ENCODE measurements around the gene PCDH9. TPM values are rescaled to one million over a fixed set of nuclear protein-coding genes. Genes with fewer than 3 reads are reported as not detected.

PCDH9 gene
- total RNA-seq, 4 donors from 2014 or later, result 0.57 to 1.7 (median 0.97) TPM

DNA sequence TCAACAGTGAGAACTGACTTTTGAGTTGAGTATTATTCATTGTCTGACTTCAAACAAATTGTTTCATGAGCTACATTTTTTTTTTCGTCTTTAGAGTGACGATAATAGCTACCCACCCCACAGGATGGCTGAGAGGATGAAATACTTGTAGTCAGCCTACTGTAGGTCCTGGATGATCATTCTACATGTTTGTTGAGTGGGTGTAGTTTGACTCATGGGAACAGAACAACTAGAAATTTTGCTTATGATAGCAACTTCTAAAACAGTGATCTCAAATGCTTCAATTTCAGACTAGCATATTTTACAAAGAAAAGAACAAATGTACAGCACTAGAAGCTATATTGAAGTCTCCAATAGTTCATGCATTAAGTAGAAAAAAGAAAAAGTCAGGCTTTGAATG, 651.8 kb downstream of the PCDH9 start:
- Histone ChIP-seq H3K4me3 (no peak overlapping the region), H3K36me3 (no peaks in the 10 kb centered on the region), H3K27me3 (no peaks in the 10 kb centered on the region), H3K4me1 (no peaks in the 10 kb centered on the region), H3K27ac (no peak overlapping the region), H3K9me3 (no peaks in the 10 kb centered on the region)
- no peak for DNase-seq
- TF ChIP-seq, protein P1, sequence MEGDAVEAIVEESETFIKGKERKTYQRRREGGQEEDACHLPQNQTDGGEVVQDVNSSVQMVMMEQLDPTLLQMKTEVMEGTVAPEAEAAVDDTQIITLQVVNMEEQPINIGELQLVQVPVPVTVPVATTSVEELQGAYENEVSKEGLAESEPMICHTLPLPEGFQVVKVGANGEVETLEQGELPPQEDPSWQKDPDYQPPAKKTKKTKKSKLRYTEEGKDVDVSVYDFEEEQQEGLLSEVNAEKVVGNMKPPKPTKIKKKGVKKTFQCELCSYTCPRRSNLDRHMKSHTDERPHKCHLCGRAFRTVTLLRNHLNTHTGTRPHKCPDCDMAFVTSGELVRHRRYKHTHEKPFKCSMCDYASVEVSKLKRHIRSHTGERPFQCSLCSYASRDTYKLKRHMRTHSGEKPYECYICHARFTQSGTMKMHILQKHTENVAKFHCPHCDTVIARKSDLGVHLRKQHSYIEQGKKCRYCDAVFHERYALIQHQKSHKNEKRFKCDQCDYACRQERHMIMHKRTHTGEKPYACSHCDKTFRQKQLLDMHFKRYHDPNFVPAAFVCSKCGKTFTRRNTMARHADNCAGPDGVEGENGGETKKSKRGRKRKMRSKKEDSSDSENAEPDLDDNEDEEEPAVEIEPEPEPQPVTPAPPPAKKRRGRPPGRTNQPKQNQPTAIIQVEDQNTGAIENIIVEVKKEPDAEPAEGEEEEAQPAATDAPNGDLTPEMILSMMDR (IDR thresholded peaks at IDR 0.05), result no peak
- no peak for TF ChIP-seq POLR2A (IDR thresholded peaks at IDR 0.05)

DNA sequence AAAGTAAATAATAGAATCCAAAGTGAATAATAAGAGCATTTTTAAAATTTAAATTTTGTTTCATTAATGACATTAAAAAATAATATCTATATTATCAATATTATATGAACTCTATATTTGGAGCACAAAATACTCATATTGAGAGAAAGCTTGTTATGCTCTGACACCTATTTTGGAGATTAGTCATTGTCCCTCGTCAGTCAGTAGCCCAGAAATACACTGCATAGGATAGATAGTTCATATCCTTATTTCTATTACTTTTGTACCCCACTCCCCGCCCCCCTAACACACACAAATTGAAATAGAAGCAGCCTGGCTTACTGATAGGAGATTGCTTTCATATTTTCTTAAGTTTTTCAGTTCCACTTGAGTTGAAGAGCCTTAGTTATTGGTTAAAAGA, 652.8 kb downstream of the PCDH9 start:
- Histone ChIP-seq H3K27ac (no peak overlapping the region), H3K36me3 (no peaks in the 10 kb centered on the region), H3K4me1 (no peaks in the 10 kb centered on the region), H3K4me3 (no peak overlapping the region), H3K9me3 (no peaks in the 10 kb centered on the region), H3K27me3 (no peaks in the 10 kb centered on the region)
- TF ChIP-seq POLR2A (IDR thresholded peaks at IDR 0.05), result no peak
- TF ChIP-seq, protein P1 (IDR thresholded peaks at IDR 0.05), result no peak
- no peak for DNase-seq

DNA sequence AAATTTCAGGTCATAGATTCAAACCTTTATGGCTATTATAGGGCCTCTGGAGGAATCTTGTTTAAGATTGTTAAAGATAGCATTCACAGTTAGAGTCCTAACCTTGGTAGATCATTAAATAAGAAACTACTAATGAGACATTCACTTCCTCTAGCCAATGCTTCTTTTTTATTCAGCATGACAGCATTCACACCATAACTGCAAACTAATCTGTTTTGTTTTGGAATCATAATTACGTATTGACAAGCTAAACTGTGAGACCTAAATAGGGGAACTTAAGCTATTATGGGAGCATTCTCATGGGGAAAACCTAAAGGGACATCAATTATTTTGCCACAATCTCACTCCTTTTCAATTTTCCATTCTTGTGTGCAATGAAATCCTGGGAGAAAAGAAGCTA, 653.8 kb downstream of the PCDH9 start:
- Histone ChIP-seq H3K4me1 (no peaks in the 10 kb centered on the region), H3K4me3 (no peak overlapping the region), H3K36me3 (no peaks in the 10 kb centered on the region), H3K27me3 (no peaks in the 10 kb centered on the region), H3K27ac (no peak overlapping the region), H3K9me3 (no peaks in the 10 kb centered on the region)
- DNase-seq, result no peak
- no peak for TF ChIP-seq POLR2A (IDR thresholded peaks at IDR 0.05)
- TF ChIP-seq, protein P1 (IDR thresholded peaks at IDR 0.05), result no peak

DNA sequence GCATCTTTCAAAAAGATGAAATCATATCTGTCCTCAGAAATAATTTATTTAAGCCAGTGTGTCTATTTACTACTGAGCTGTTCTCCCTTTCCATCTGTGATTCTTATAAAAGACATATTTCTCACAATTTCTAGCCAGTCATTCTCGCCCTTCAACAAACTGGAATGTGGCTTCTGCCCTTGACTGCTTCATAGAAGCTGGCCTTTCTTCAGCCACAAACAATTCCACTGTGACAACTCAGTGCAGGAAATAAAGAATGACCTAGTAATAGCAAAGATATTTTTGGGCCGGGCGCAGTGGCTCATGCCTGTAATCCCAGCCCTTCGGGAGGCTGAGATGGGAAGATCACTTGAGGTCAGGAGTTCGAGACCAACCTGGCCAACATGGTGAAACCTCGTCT, 655.5 kb downstream of the PCDH9 start:
- no peaks in the 10 kb centered on the region for H3K36me3 ChIP-seq
- no peaks in the 10 kb centered on the region for H3K4me1 ChIP-seq
- H3K27me3 ChIP-seq, result no peaks in the 10 kb centered on the region
- no peak overlapping the region for H3K27ac ChIP-seq
- H3K4me3 ChIP-seq, result no peak overlapping the region
- no peak for DNase-seq
- H3K9me3 ChIP-seq, result no peaks in the 10 kb centered on the region
- TF ChIP-seq, protein P1 (IDR thresholded peaks at IDR 0.05), result no peak
- no peak for TF ChIP-seq POLR2A (IDR thresholded peaks at IDR 0.05)

DNA sequence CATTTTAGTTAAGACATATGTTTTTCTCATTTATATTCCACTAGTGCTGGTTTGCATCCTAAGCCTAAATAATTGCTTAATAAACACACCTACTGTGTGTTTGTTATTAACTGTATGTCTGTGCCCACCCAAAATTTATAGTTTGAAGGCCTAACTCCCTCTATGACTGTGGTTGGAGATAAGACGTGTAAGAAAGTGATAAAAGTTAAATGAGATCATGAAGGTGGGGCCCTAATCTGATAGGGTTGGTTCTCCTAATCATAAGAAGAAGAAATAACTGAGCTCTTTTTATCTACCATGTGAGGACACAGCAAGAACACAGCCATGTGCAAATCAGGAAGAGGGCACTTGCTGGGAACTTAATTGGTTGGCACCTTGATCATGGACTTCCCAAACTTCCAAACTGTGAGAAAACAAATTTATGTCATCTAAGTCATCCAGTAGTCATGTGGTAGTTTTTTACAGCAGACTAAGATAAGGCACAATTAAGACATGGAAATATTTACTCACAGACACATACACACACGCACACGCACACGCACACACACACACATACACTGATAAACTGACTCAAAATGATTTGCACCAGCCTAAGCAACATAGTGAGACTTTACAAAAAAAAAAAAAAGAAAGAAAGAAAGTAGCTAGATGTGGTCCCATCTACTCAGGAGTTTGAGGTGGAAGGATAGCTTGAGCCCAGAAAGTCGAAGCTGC, 662.1 kb downstream of the PCDH9 start:
- no peaks in the 10 kb centered on the region for H3K4me1 ChIP-seq
- H3K9me3 ChIP-seq, result no peaks in the 10 kb centered on the region
- no peaks in the 10 kb centered on the region for H3K27me3 ChIP-seq
- no peaks in the 10 kb centered on the region for H3K36me3 ChIP-seq
- no peak for TF ChIP-seq POLR2A (IDR thresholded peaks at IDR 0.05)
- TF ChIP-seq, protein P1 (IDR thresholded peaks at IDR 0.05), result no peak
- H3K4me3 ChIP-seq, result no peak overlapping the region
- no peak for DNase-seq
- H3K27ac ChIP-seq, result no peak overlapping the region

All from Peyer's patch (tissue), 4 donors.